NCI-H2107 (cell line): ENCODE data around the gene ASXL3.
A peak's percentile ranks its signal among the peaks of the same experiment; 100 is the strongest.

ENCODE experiments used
- DNase-seq: peaks from one replicate; lab custom pipeline; 2025; lab: John Stamatoyannopoulos, UW

Gene ASXL3

DNA sequence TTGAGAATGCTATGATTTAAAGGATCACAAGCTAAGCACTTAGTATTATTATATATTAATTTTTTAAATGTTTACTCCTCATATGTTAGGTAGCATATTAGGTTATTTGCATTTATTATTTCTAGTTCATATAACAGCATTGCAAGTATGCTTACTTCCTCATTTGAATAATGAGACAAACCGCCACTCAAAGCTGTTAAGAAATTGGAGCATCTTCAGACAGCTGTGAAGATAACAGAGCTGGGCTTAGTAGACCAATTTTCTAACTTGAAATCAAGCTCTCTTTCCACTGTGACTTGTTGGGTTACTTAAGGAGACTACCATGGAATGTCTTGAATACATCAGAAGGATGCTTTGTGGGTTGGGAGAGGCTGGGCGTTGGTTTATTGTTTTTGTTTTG, 139.3 kb downstream of the ASXL3 start:
- no peak for DNase-seq

GRCh38 chr18:33720133-33720532, 142.1 kb downstream of the ASXL3 start:
- DNase-seq: no peak

DNA sequence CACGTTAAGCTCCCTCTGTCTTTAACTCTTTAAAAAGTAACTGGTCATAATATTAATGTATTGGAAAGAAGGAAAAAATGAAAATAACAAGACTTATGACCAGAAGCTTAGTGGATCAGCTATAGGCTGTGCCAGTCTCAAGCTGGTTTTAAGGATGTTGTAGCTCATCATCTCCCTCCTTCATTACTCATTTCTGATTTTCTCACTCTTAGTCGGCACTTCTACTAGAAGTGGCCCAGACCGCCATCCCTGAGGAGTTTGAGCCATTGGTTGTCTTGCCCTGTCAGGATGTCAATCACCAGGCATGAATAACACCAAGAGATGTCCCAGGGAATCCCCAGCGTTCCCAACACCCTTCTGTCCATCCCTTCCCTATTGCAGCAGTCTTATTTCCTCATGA, 151.5 kb downstream of the ASXL3 start:
- DNase-seq: no peak

- DNase-seq: no peak
Observed at GRCh38 chr18:33733376-33733775, 155.4 kb downstream of the ASXL3 start.

DNA sequence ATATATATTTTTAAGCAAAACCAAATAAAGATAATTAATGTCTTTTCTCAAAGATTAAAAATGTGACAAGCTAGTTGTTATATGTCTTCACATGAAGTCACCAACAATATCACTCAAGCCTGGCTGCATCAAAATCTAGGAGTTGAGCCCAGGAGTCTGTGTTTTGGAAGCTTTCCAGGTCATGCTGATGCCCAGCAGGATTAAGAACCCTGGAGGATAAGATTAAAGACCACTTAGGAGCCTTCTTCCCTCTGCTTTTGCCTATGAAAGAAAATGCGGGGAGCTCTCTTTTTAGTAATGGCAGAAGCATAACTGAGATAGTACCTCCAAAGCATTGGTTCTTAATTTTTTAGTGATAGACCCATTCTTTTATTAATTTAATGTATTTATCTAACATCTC, 157.4 kb downstream of the ASXL3 start:
- no peak for DNase-seq

GRCh38 chr18:33741760-33742159, 163.7 kb downstream of the ASXL3 start:
- no peak for DNase-seq

DNA sequence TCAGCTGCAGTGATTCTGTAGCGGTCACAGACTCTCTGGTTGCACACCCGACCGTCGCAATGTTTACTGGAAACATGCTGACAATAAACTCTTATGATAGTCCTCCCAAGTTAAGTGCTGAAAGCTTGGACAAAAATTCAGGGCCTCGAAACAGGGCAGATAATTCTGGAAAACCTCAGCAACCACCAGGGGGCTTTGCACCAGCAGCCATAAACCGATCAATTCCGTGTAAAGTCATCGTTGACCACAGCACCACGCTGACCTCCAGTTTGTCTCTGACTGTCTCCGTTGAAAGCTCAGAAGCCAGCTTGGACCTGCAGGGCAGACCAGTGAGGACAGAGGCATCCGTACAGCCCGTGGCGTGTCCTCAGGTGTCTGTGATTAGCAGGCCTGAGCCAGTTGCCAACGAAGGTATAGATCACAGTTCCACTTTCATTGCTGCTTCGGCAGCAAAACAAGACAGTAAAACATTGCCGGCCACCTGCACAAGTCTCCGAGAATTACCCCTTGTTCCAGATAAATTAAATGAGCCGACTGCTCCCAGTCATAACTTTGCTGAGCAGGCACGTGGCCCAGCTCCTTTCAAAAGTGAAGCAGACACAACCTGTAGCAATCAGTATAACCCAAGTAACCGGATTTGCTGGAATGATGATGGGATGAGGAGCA, 166.1 kb downstream of the ASXL3 start:
- peak; percentile 36 for DNase-seq

DNA sequence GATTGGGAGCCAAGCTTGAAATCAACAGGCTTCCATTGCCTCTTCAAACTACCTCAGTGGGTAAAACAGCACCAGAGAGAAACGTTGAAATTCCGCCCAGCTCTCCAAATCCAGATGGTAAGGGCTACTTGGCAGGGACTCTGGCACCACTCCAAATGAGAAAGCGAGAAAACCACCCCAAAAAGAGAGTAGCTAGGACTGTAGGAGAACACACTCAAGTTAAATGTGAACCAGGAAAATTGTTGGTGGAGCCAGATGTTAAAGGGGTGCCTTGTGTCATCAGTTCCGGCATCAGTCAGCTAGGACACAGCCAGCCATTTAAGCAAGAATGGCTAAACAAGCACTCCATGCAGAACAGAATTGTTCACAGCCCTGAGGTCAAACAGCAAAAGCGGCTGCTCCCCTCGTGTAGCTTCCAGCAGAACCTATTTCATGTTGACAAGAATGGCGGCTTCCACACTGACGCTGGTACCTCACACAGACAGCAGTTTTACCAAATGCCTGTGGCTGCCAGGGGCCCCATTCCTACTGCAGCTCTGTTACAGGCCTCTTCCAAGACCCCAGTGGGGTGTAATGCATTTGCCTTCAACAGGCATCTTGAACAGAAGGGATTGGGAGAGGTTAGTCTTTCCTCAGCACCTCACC, 167.3 kb downstream of the ASXL3 start:
- no peak for DNase-seq

GRCh38 chr18:33745871-33746545, 168.0 kb downstream of the ASXL3 start:
- peak; percentile 92 for DNase-seq

DNA sequence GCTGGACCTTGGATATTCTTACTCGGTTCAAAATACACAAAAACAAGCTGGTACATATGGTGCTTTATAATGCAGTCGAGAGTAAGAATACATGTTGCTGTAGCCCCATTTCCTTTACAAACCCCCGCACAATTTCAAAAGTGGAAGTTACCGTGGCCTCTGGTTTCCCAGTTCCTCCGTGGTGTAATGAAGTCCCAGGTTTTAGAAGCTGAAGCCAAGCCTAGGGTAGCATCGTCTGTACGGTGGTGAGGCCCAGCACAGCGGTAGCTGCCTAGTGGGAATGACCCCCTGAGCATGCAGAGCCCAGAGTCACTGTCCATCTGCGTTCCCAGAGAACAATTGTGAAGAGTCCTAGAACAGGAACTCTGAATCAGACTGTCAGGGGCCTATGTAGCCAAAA, 171.8 kb downstream of the ASXL3 start:
- DNase-seq: no peak

DNA sequence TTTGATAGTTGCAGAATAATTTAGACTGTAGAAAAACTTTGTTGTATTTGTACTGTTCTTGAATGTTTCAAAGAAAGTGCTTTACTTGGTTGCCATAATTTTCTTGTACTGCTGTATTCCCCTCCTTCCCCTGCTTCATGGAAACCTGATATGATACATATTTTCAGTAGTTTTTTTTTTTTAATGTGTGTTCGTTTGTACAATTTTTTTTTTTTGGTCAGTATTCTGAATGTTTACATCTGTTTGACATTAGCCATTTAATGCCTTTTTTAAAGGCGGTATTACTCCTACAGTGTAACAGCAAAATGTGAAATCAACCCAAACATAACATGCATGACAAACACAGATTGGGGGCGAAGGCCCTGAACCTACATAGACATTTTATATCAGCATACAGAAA, 172.3 kb downstream of the ASXL3 start:
- DNase-seq: no peak

GRCh38 chr18:33751613-33752221, 173.7 kb downstream of the ASXL3 start:
- DNase-seq: peak; percentile 55

GRCh38 chr18:33755391-33755790, 177.4 kb downstream of the ASXL3 start:
- DNase-seq: no peak

DNA sequence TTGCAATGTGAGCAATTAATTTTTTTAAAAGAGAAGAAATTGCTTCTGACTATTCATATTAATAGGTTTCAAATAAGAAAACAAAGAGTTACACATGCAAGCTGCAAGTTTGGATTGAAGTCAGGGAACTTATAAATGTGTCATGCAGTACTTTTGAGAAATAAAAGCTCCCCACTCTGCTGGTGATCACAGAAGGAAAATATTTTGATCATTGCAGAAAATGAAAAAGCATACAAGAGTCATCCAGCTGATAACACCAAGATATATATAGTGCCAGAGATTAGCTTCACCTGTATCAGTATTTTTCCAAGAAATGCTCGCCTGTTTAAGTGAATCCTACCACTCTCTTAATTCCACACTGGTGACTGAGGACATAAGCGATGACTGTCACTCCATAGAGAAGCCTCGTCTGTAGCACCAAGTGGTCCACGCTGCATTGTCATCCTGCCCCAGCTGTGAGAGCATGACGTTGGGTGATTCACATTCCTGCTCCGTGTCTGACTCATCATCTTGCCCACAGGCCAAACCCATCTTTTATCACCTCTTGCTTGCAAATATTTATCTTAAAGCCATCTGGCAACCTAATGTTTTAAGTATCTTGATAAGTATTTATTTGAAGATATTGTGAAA, 178.0 kb downstream of the ASXL3 start:
- no peak for DNase-seq

- no peak for DNase-seq
Observed at GRCh38 chr18:33757037-33757436, 179.0 kb downstream of the ASXL3 start.

DNA sequence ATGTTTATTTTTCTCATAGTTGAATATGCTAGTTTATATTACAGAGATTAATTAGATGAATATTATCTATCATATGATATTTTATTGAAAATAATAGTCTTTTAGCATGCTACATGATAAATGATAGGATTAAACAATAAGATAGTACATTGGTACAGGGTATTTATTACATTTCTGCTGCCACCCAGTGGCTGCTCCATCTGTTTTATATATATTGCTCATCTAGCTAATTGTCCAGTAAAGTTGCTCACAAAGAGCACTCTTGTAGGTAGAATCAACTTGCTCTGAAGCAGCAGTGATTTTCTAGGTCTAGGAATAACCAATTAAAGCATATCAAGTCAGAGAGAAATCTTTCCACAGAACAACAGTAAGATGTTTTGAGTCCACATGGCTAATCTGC, 183.3 kb downstream of the ASXL3 start:
- DNase-seq: no peak

GRCh38 chr18:33781429-33781828, 203.4 kb downstream of the ASXL3 start:
- no peak for DNase-seq
